Measurements from ENCODE around the gene SLC8B1. TPM values are rescaled to one million over a fixed set of nuclear protein-coding genes. Genes with fewer than 3 reads are reported as not detected.

Gene SLC8B1
- total RNA-seq, 2 donors from 2014 or later: 25.2 to 44.2 TPM

DNA sequence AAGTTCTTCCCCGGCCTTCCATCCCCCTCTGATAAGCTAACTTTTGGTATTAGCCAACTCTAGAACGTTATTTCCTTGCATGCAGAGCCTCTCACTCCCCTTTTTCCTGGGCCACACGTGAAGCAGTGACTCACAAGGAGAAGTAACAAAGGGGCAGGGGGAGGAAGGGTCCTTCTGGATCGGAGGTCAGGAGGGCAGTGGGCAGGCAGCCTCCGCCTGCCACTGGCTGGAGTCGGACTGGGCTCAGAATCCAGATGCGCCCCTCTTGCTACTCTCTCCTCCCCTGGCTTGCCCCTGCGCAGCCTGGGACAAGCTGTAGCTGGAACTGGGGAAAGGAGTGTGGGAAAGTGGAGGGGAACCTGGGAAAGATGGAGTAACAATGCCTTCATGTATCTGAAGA is 58.6 kb downstream of the SLC8B1 start:
- no peak for DNase-seq
- no peak for ATAC-seq
- intact Hi-C loops (cut with DNase I): no loop called here
- Histone ChIP-seq H3K9me3 (no peaks in the 10 kb centered on the region), H3K36me3 (replicated peaks in 1 of 2; ENCODE audit: insufficient read depth in 1 of 2, low read depth in 2 of 2) (peaks cover 0 to 38% of the 10 kb centered on the region in 2 donors), H3K27ac (no peak overlapping the region), H3K4me1 (peaks cover 19% of the 10 kb centered on the region), H3K27me3 (no peaks in the 10 kb centered on the region), H3K4me3 (no peak overlapping the region)
- 85 to 88% methylated on average over 8 of the region's 8 CpGs for WGBS, 2 donors
- TF ChIP-seq, protein P1, sequence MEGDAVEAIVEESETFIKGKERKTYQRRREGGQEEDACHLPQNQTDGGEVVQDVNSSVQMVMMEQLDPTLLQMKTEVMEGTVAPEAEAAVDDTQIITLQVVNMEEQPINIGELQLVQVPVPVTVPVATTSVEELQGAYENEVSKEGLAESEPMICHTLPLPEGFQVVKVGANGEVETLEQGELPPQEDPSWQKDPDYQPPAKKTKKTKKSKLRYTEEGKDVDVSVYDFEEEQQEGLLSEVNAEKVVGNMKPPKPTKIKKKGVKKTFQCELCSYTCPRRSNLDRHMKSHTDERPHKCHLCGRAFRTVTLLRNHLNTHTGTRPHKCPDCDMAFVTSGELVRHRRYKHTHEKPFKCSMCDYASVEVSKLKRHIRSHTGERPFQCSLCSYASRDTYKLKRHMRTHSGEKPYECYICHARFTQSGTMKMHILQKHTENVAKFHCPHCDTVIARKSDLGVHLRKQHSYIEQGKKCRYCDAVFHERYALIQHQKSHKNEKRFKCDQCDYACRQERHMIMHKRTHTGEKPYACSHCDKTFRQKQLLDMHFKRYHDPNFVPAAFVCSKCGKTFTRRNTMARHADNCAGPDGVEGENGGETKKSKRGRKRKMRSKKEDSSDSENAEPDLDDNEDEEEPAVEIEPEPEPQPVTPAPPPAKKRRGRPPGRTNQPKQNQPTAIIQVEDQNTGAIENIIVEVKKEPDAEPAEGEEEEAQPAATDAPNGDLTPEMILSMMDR (IDR thresholded peaks at IDR 0.05): no peak
- TF ChIP-seq POLR2A (IDR thresholded peaks at IDR 0.05): no peak

DNA sequence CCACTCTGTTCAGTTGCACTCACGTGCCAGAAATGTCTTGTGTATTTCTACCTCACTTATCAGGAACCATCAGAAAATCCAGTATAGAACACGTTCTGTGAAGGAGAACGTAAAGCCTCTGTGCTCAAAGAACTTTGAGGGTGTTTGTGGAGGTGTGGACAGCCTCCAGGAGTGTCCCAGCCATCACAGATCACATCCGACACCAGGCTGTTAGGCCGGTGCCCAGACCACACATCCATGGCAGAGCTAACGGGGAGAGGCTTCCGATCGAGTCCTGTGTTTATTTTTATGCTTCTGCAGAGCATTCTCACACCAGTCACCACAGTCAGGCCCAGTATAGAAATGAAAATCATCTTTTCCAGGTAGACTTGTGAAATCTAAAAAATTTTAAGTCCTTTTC is 60.1 kb downstream of the SLC8B1 start:
- no peak overlapping the region for H3K27ac ChIP-seq
- H3K9me3 ChIP-seq: no peaks in the 10 kb centered on the region
- ATAC-seq (no peak), DNase-seq (no peak)
- no peaks in the 10 kb centered on the region for H3K27me3 ChIP-seq
- H3K4me1 ChIP-seq: peaks cover 28% of the 10 kb centered on the region
- no peak for TF ChIP-seq POLR2A (IDR thresholded peaks at IDR 0.05)
- TF ChIP-seq, protein P1 (IDR thresholded peaks at IDR 0.05): no peak
- H3K4me3 ChIP-seq: no peak overlapping the region
- peaks cover 0 to 37% of the 10 kb centered on the region in 2 donors for H3K36me3 ChIP-seq (replicated peaks in 1 of 2; ENCODE audit: insufficient read depth in 1 of 2, low read depth in 2 of 2)
- 90 to 91% methylated on average over 8 of the region's 8 CpGs for WGBS, 2 donors
- intact Hi-C loops (cut with DNase I): no loop called here

DNA sequence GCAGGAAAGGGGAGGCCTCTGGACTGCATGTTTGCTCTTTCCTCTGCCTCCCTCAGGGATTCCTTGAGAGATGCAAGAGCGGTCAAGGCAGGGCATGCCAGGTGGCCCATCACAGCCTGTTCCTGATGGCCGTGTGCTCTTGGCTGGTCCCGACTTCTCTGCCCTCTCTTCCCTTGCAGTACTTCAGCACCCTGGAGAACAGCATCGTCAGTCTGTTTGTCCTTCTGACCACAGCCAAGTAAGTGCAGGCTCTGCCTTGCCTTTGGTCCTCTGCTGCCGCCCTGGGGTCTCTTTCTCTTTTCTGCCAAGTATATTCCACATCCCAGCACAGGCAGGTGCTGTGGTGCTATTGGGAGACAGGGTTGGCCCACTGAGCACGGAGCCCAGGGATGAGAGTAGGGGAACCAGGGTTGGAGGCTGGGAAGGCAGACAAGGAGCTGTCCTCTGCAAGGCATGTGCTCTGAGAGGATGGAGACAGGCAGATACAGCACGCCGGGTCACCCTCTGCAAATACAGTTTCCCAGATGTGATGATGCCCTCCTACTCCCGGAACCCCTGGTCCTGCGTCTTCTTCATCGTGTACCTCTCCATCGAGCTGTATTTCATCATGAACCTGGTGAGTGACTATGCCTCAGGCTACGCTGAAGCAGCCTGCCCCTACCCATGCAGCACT is 61.7 kb downstream of the SLC8B1 start:
- peaks cover 0 to 30% of the 10 kb centered on the region in 2 donors for H3K36me3 ChIP-seq (replicated peaks in 1 of 2; ENCODE audit: insufficient read depth in 1 of 2, low read depth in 2 of 2)
- peaks cover 28% of the 10 kb centered on the region for H3K4me1 ChIP-seq
- WGBS, 2 donors: 76 to 87% methylated on average over 13 of the region's 13 CpGs
- no peak for TF ChIP-seq POLR2A (IDR thresholded peaks at IDR 0.05)
- TF ChIP-seq, protein P1 (IDR thresholded peaks at IDR 0.05): no peak
- no peaks in the 10 kb centered on the region for H3K9me3 ChIP-seq
- intact Hi-C loops (cut with DNase I): no loop called here
- DNase-seq: no peak
- no peak overlapping the region for H3K4me3 ChIP-seq
- H3K27me3 ChIP-seq: no peaks in the 10 kb centered on the region
- H3K27ac ChIP-seq: peak overlapping the region; percentile 8 to 86 (median 72)
- no peak for ATAC-seq

DNA sequence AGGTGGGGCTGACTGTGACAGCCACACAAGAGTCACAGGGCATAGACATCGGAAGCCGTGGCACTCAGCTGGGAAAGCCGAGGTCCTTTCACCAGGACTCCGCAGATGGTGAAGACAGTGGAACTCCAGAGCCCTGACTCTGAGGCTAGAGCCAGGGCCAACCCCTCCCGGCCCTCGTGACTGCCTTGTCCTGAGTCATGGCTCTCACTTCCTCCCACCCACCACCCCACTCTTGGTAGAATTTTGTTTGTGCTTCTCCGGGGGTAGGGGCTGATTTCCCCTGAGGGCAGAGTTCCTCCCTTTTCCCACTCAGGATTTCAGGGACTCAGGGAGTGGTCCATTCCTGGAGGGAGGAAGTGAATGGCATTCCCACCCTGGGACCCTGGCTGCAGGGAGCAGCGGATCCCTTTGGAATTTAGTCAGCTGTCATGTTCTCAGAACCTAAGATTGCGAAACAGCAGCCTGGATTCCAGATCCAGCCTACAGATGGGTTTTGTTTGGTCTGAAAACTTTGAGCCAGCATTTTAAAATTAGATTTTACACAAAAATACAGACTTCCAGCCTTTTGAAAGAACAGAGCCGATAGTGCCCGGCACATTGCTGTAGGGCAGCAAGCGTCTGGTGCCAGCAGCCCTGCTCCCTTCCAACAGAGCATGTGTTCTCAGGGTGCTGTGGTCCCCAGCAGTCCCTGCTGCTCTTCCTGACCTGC is 62.9 kb downstream of the SLC8B1 start:
- Histone ChIP-seq H3K27me3 (no peaks in the 10 kb centered on the region), H3K27ac (peak overlapping the region; percentile 61 to 86 (median 82)), H3K4me1 (peaks cover 28% of the 10 kb centered on the region), H3K4me3 (no peak overlapping the region), H3K36me3 (replicated peaks in 1 of 2; ENCODE audit: insufficient read depth in 1 of 2, low read depth in 2 of 2) (peaks cover 0 to 24% of the 10 kb centered on the region in 2 donors), H3K9me3 (no peaks in the 10 kb centered on the region)
- peak; percentile 80 to 90 (median 89) for DNase-seq
- intact Hi-C loops (cut with DNase I): no loop called here
- WGBS, 2 donors: 8 to 18% methylated on average over 5 to 12 of the region's 12 CpGs
- TF ChIP-seq POLR2A (IDR thresholded peaks at IDR 0.05): peak in 2 of 3 donors; percentile 38 to 54
- TF ChIP-seq, protein P1 (IDR thresholded peaks at IDR 0.05): no peak
- ATAC-seq: peak; percentile 96
